Loucy (cell line): ENCODE measurements around the gene APOOL.

Source experiments
- H2AFZ ChIP-seq: fragments of 200-600 bp; sonication (generic); 2 replicates; pipeline ENCODE4 v1.6.0; 2016; ENCODE audit warnings: antibody characterized with exemption, mild to moderate bottlenecking, low read length, moderate library complexity
- H3F3A ChIP-seq: fragments of 200-600 bp; 2 replicates; pipeline ENCODE4 v1.6.0; 2016; ENCODE audit warnings: antibody characterized with exemption, low read depth, mild to moderate bottlenecking
- H3K27me3 ChIP-seq: fragments of 200-600 bp; sonication (generic); 2 replicates; pipeline ENCODE4 v1.6.1; 2014; ENCODE audit warnings: low read length, mild to moderate bottlenecking; ENCODE audit not compliant: insufficient read depth, poor library complexity, severe bottlenecking
- H3K36me3 ChIP-seq: fragments of 200-600 bp; sonication (generic); 2 replicates; pipeline ENCODE4 v1.6.1; 2016; ENCODE audit warnings: low read length; ENCODE audit not compliant: insufficient read depth
- H3K4me1 ChIP-seq: fragments of 200-600 bp; sonication (generic); 2 replicates; pipeline ENCODE4 v1.5.1; 2014; ENCODE audit warnings: low read length, mild to moderate bottlenecking; ENCODE audit not compliant: insufficient read depth, poor library complexity, severe bottlenecking
- H3K4me2 ChIP-seq: fragments of 200-600 bp; sonication (generic); 2 replicates; pipeline ENCODE4 v1.6.0; 2014; ENCODE audit warnings: antibody characterized with exemption, low read length, low read depth, mild to moderate bottlenecking; ENCODE audit not compliant: poor library complexity, severe bottlenecking
- H3K4me3 ChIP-seq: fragments of 200-600 bp; sonication (generic); 2 replicates; pipeline ENCODE4 v1.5.1; 2014; ENCODE audit warnings: low read length, mild to moderate bottlenecking, mixed read lengths; ENCODE audit not compliant: poor library complexity, severe bottlenecking
- H3K79me2 ChIP-seq: fragments of 200-600 bp; sonication (generic); 2 replicates; pipeline ENCODE4 v1.6.1; 2014; ENCODE audit warnings: low read length; ENCODE audit not compliant: insufficient read depth
- H3K9ac ChIP-seq: fragments of 200-600 bp; sonication (generic); 2 replicates; pipeline ENCODE4 v1.6.0; 2014; ENCODE audit warnings: mild to moderate bottlenecking, low read depth, low read length, moderate library complexity; ENCODE audit not compliant: poor library complexity, severe bottlenecking
- H3K9me2 ChIP-seq: fragments of 200-600 bp; sonication (generic); replicated peaks from 2 replicates; pipeline ENCODE4 v1.6.1; 2016; ENCODE audit warnings: low read depth, low read length, mixed read lengths
- H3K9me3 ChIP-seq: fragments of 200-600 bp; sonication (generic); 2 replicates; pipeline ENCODE4 v1.6.1; 2014; ENCODE audit warnings: mild to moderate bottlenecking, antibody characterized with exemption, low read length, low read depth; ENCODE audit not compliant: insufficient read depth
- H4K20me1 ChIP-seq: fragments of 200-600 bp; sonication (generic); 2 replicates; pipeline ENCODE4 v1.6.0; 2014; ENCODE audit warnings: antibody characterized with exemption, low read length, mild to moderate bottlenecking; ENCODE audit not compliant: insufficient read depth, poor library complexity, severe bottlenecking
- CTCF ChIP-seq: fragments of 200-600 bp; sonication (generic); conservative IDR thresholded peaks from 2 replicates; pipeline ENCODE4 v1.5.1; 2014; ENCODE audit warnings: mild to moderate bottlenecking, antibody characterized with exemption, low read length
- EZH2phosphoT487 ChIP-seq: fragments of 200-600 bp; IDR thresholded peaks from 2 replicates; pipeline ENCODE4 v1.6.1; 2018; ENCODE audit warnings: antibody characterized with exemption, mild to moderate bottlenecking, moderate library complexity, borderline replicate concordance

APOOL gene

GRCh38 chrX:85114776-85115175 lies 111.1 kb downstream of the APOOL start:
- H3K4me1 ChIP-seq = no peaks in the 10 kb centered on the region
- TF ChIP-seq CTCF = 0 out of 2 replicates have a peak, but pooled peaks have one; percentile 12
- TF ChIP-seq EZH2phosphoT487 = no peak
- no peak overlapping the region for H3K4me3 ChIP-seq
- H4K20me1 ChIP-seq = no peaks in the 10 kb centered on the region
- H3K4me2 ChIP-seq = no peak overlapping the region
- H3K9me3 ChIP-seq = no peaks in the 10 kb centered on the region
- no peak overlapping the region for H3K9ac ChIP-seq
- no peaks in the 10 kb centered on the region for H3K36me3 ChIP-seq
- no peaks in the 10 kb centered on the region for H3K79me2 ChIP-seq
- no peaks in the 10 kb centered on the region for H3K27me3 ChIP-seq
- no peaks in the 10 kb centered on the region for H3K9me2 ChIP-seq
- H3F3A ChIP-seq = no peaks in the 10 kb centered on the region
- no peak overlapping the region for H2AFZ ChIP-seq

- TF ChIP-seq EZH2phosphoT487 (no peak), CTCF (no peak)
- Histone ChIP-seq H3F3A (no peaks in the 10 kb centered on the region), H3K27me3 (no peaks in the 10 kb centered on the region)
Measured at GRCh38 chrX:85115252-85115651, 111.6 kb downstream of the APOOL start.

GRCh38 chrX:85136409-85136808 lies 132.7 kb downstream of the APOOL start:
- H3K79me2 ChIP-seq = no peaks in the 10 kb centered on the region
- H3F3A ChIP-seq = no peaks in the 10 kb centered on the region
- H3K4me3 ChIP-seq = no peak overlapping the region
- no peak overlapping the region for H3K4me2 ChIP-seq
- no peaks in the 10 kb centered on the region for H3K36me3 ChIP-seq
- H3K9me2 ChIP-seq = no peaks in the 10 kb centered on the region
- H2AFZ ChIP-seq = no peak overlapping the region
- no peak overlapping the region for H3K9ac ChIP-seq
- no peaks in the 10 kb centered on the region for H3K9me3 ChIP-seq
- no peaks in the 10 kb centered on the region for H3K27me3 ChIP-seq
- no peak for TF ChIP-seq CTCF
- H4K20me1 ChIP-seq = no peaks in the 10 kb centered on the region
- H3K4me1 ChIP-seq = no peaks in the 10 kb centered on the region

More at GRCh38 chrX:85115252-85115651, 111.6 kb downstream of the APOOL start:
- Histone ChIP-seq H3K79me2 (no peaks in the 10 kb centered on the region), H3K9me2 (no peaks in the 10 kb centered on the region), H3K9ac (no peak overlapping the region), H3K4me2 (no peak overlapping the region), H3K4me3 (no peak overlapping the region), H3K36me3 (no peaks in the 10 kb centered on the region), H4K20me1 (no peaks in the 10 kb centered on the region), H2AFZ (no peak overlapping the region), H3K9me3 (no peaks in the 10 kb centered on the region), H3K4me1 (no peaks in the 10 kb centered on the region)
